M059J (cell line): ENCODE measurements around the gene N4BP3. TPM values are rescaled to one million over a fixed set of nuclear protein-coding genes. Genes with fewer than 3 reads are reported as not detected.
"Not testable (repeated sequence)": the region's sequence is repeated elsewhere in the genome, so short reads cannot be mapped to it uniquely, and the experiment has no call there.

Experiments used
- DNase-seq: peaks from one replicate; pipeline ENCODE4 v3.0.0-alpha.2; 2012; ENCODE audit warnings: low read depth
- total RNA-seq: library from RNA; depleted of rRNA; stranded (reverse); fragments of >200 nt; shearing (Covaris generic); gene quantifications from 2 replicates; pipeline ENCODE4 v1.2.3, GENCODE V29; 2014

Gene N4BP3
- total RNA-seq, 1 experiment from 2014 or later: 0.05 TPM

DNA sequence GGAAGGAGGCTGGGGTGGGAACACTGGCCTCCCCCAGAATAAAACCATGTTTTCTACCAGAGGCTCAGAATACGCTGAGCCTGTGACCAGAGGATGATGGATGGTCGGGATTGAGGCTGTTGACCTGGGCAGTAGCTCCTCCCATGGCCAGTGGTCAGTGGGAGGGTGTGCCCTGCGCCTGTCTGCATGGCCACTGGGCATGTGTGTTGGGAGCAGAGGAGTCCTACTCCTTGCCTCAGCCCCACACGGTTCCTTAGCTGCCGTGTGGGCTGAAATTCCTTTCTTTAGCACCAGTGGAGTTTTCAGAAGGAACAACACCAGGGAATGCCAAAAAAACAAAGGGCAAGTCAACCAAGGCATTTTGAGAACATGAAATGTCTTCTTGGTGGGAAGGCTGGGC, 9.0 kb downstream of the N4BP3 start:
- DNase-seq: no peak

GRCh38 chr5:178123094-178123965, 10.0 kb downstream of the N4BP3 start:
- DNase-seq: no peak

- no peak for DNase-seq
Measured at GRCh38 chr5:178123966-178124925, 10.9 kb downstream of the N4BP3 start.

DNA sequence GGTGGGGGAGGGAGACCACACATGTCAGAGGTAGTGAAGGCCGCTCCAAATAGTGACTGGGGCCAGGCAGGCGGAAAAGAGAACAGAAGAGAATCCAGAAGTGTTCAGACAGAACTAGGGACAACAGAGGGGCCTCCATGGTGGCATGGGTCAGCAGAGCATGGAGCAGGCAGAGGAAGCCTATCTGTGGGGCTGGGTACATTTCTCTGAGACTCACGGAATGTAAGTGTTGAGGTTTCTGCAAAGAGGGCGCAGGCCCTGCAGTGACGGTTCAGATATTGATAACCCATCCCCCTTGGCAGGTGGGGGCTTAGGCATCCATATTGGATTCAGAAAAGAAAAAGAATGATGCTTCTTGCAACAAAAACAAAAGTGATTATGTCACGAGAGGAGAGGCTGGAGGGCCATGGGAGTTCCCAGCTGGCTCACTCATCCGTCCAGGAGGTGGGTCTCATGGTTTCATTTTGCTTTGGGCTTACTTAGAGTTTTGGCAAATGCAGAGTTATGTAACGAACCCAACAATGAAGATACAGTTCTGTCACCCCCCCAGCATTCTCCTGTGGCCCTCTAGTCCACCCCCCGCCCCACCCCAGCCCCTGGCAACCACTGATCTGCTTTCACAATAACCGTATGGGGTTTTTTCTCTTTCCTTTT, 12.0 kb downstream of the N4BP3 start:
- no peak for DNase-seq

GRCh38 chr5:178126556-178126955, 13.2 kb downstream of the N4BP3 start:
- DNase-seq: no peak

DNA sequence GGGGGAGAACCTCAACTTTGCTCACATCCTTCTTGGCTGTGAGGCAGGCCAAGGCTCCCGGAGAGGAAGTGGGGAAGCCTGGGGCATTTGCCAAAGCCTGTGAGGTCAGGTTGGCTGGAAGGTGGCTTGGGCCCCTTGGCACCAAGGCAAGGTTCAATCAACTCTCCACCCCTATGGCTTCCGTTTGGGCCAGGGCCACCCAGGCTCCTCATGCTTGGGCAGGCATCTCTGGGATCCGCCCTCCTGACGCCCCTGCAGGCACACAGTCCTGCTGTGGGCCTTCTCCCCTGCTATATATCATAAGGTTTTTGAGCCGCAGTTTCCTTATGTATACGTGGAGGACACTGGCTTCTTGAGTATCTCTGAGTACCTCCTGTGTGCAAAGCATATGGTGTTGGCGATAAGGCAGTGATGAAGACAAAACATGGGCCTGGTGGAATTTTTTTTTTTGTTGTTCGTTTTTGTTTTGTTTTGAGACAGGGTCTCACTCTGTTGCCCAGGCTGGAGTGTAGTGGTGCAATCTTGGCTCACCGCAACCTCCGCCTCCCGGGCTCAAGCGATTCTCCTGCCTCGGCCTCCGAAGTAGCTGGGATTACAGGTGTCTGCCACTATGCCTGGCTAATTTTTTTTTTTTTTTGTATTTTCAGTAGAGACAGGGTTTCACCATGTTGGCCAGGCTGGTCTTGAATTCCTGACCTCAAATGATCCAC, 14.1 kb downstream of the N4BP3 start:
- DNase-seq: peak; percentile 36

GRCh38 chr5:178129296-178129695, 16.0 kb downstream of the N4BP3 start:
- no peak for DNase-seq

GRCh38 chr5:178130234-178130575, 16.9 kb downstream of the N4BP3 start:
- not testable (repeated sequence) for DNase-seq

- DNase-seq: peak; percentile 75
Measured at GRCh38 chr5:178130576-178131445, 17.5 kb downstream of the N4BP3 start, which contains the start of gene RMND5B. Gene RMND5B, plus strand, starts transcription at chr5:178131014. Its CDS starts 7,106 bp downstream, at chr5:178138120.

GRCh38 chr5:178131446-178131996, 18.2 kb downstream of the N4BP3 start:
- DNase-seq: no peak

GRCh38 chr5:178136990-178137389, 23.7 kb downstream of the N4BP3 start:
- no peak for DNase-seq

DNA sequence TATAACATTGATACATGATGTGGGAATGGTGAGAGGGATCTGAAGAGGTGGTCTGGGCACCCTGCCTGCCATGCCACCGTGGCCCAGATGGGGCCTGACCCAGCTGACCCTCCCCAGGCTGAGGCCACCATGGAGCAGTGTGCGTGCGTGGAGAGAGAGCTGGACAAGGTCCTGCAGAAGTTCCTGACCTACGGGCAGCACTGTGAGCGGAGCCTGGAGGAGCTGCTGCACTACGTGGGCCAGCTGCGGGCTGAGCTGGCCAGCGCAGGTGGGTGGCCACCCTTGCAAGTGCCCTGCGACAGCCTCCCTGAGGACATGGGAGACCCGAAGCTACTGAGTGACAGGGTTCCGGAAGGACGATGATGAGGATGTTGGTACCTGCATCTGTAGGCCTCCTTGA, 24.7 kb downstream of the N4BP3 start:
- DNase-seq: no peak

GRCh38 chr5:178141550-178141949, 28.2 kb downstream of the N4BP3 start:
- no peak for DNase-seq

GRCh38 chr5:178142642-178143041, 29.3 kb downstream of the N4BP3 start:
- no peak for DNase-seq

GRCh38 chr5:178143246-178143645, 29.9 kb downstream of the N4BP3 start:
- no peak for DNase-seq

GRCh38 chr5:178143901-178144300, 30.6 kb downstream of the N4BP3 start:
- DNase-seq: no peak

GRCh38 chr5:178145965-178146820, 32.9 kb downstream of the N4BP3 start:
- DNase-seq: peak; percentile 60

DNA sequence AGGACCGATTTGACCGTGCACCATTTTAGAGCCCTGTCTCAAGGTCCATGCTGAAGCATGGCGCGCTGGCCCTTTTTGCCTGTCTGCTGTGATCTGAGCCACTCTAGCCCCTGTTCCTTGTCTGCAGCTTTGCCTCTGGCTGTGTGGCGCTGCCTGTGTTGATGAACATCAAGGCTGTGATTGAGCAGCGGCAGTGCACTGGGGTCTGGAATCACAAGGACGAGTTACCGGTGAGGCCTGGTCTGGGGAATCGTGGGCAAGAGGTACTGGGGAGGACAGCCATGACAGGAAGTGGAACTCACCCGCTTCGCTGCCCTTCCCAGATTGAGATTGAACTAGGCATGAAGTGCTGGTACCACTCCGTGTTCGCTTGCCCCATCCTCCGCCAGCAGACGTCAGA, 34.1 kb downstream of the N4BP3 start:
- DNase-seq: no peak
